ENCODE data around the gene AXIN1.

GRCh38 chr16:270381-271255 lies 81.9 kb downstream of the AXIN1 start:
- TF ChIP-seq CTCF (conservative IDR thresholded peaks at IDR 0.05; ENCODE audit: low read depth, low read length) (no peak), EZH2 (IDR thresholded peaks at IDR 0.05; ENCODE audit: borderline replicate concordance, low read depth, low read length, poor library complexity, severe bottlenecking) (no peak)
